Sigmoid colon (tissue), 4 donors: Measurements from ENCODE around the gene CNN2.

Source experiments
- POLR2AphosphoS5 ChIP-seq, 4 donors: sonication (generic); formaldehyde crosslinking; IDR thresholded peaks; one replicate each; pipeline ENCODE4 v1.6.1; 2017; ENCODE audit warnings: antibody characterized with exemption in 4 of 4
- TF ChIP-seq, protein P1 (sequence below), 4 experiments: fragments of 450-650 bp in 3 of 4; fragments of 200-600 bp in 1 of 4; IDR thresholded peaks; one replicate each; pipeline ENCODE4 v1.5.1; 2016 to 2019; ENCODE audit warnings: antibody characterized with exemption in 4 of 4, mild to moderate bottlenecking in 3 of 4, moderate library complexity in 2 of 4

DNA sequence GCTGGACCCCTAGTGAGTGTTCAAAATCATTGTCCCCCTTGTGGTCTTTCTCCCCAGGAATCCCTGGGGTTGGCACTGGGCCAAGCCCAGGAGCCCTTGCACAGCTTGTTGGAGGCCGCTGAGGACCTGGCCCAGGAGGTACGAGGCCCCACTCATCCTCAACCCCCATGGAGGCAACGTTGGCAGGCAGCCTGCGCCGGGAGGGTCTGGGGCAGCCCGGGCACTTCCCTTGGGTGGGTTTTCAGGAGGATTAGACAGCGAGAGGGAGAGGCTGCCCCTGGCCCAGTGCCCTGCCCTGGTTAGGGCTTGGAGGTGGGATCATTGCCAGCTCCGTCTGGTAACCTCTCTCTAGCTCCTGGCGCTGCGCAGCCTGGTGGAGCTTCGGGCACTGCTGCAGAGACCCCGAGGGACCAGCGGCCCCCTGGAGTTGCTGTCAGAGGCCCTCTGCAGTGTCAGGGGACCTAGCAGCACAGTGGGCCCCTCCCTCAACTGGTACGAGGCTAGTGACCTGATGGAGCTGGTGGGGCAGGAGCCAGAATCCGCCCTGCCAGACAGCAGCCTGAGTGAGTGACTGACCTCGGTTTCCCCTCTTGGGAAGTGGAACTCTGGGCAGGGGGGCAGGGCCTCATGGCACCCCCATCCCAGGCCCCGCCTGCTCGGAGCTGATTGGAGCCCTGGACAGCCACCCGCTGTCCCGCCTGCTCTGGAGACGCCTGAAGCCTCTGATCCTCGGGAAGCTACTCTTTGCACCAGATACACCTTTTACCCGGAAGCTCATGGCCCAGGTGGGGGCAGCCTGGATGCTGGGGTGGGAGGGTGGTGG is 16.5 kb downstream of the CNN2 start:
- TF ChIP-seq, protein P1, sequence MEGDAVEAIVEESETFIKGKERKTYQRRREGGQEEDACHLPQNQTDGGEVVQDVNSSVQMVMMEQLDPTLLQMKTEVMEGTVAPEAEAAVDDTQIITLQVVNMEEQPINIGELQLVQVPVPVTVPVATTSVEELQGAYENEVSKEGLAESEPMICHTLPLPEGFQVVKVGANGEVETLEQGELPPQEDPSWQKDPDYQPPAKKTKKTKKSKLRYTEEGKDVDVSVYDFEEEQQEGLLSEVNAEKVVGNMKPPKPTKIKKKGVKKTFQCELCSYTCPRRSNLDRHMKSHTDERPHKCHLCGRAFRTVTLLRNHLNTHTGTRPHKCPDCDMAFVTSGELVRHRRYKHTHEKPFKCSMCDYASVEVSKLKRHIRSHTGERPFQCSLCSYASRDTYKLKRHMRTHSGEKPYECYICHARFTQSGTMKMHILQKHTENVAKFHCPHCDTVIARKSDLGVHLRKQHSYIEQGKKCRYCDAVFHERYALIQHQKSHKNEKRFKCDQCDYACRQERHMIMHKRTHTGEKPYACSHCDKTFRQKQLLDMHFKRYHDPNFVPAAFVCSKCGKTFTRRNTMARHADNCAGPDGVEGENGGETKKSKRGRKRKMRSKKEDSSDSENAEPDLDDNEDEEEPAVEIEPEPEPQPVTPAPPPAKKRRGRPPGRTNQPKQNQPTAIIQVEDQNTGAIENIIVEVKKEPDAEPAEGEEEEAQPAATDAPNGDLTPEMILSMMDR (IDR thresholded peaks at IDR 0.05), result no peak
- no peak for TF ChIP-seq POLR2AphosphoS5 (IDR thresholded peaks at IDR 0.05)
